T-cell (primary cell): Measurements from ENCODE around the gene LRRC40. TPM values are rescaled to one million over a fixed set of nuclear protein-coding genes. Genes with fewer than 3 reads are reported as not detected.
"Not testable (repeated sequence)": the region's sequence is repeated elsewhere in the genome, so short reads cannot be mapped to it uniquely, and the experiment has no call there.

Experiments used
- ATAC-seq, 4 experiments: fragments of 200-7000 bp in 3 of 4; fragments of 150-1000 bp in 1 of 4; cut with Tn5 transposase; replicated peaks in 1 of 4; 1 replicate in 3 of 4; 2 replicates in 1 of 4; pipeline ENCODE4 v1.10.0; 2021; ENCODE audit warnings: moderate library complexity in 3 of 4, mild to moderate bottlenecking in 2 of 4, moderate number of reproducible peaks in 1 of 4
- CTCF ChIA-PET, 2 donors: fragments of 300-600 bp; sonication (Branson Sonifier 250); formaldehyde crosslinking; loops; one replicate each; lab custom pipeline; 2022; ENCODE audit warnings: antibody characterized with exemption in 2 of 2; lab: Charles Lee
- POLR2A ChIA-PET, 2 donors: fragments of 300-600 bp; sonication (Branson Sonifier 250); formaldehyde crosslinking; loops; one replicate each; lab custom pipeline; 2022; ENCODE audit warnings: antibody characterized with exemption in 2 of 2; lab: Charles Lee
- DNase-seq, 35 experiments: peaks; one replicate each; pipeline versions ENCODE4 v3.0.0 to v3.0.0-alpha.2; 2013 to 2023
- H3K27ac ChIP-seq: one replicate; pipeline ENCODE4 v1.5.1; 2013; ENCODE audit warnings: low read length
- H3K27me3 ChIP-seq, 2 experiments: replicated peaks in 1 of 2; 1 replicate in 1 of 2; 2 replicates in 1 of 2; pipeline versions ENCODE4 v1.6.1 to v1.7.0; 2013; ENCODE audit warnings: low read length in 1 of 2, mixed read lengths in 1 of 2; ENCODE audit not compliant: control insufficient read depth in 2 of 2, insufficient read depth in 2 of 2; ENCODE audit errors: extremely low read depth in 1 of 2
- H3K36me3 ChIP-seq, 2 donors: 1 replicate in 1 of 2; 2 replicates in 1 of 2; pipeline versions ENCODE4 v1.6.1 to v1.7.0; 2013; ENCODE audit warnings: low read length in 1 of 2; ENCODE audit not compliant: control insufficient read depth in 2 of 2, insufficient read depth in 1 of 2; ENCODE audit errors: extremely low read depth in 1 of 2
- H3K4me1 ChIP-seq, 2 experiments: 1 replicate in 1 of 2; 2 replicates in 1 of 2; pipeline versions ENCODE4 v1.6.1 to v1.7.0; 2013; ENCODE audit warnings: low read length in 2 of 2, mixed read lengths in 1 of 2; ENCODE audit not compliant: insufficient read depth in 2 of 2, control insufficient read depth in 1 of 2; ENCODE audit errors: extremely low read depth in 1 of 2
- H3K4me3 ChIP-seq, 2 donors: 1 replicate in 1 of 2; 2 replicates in 1 of 2; pipeline versions ENCODE4 v1.5.1 to v1.7.0; 2013; ENCODE audit warnings: mild to moderate bottlenecking in 2 of 2, low read length in 1 of 2, moderate library complexity in 1 of 2; ENCODE audit not compliant: control insufficient read depth in 1 of 2; ENCODE audit errors: extremely low read depth in 1 of 2
- H3K9me3 ChIP-seq: 2 replicates; pipeline ENCODE4 v1.7.0; 2013
- H3K27ac Mint-ChIP-seq, 2 donors: one replicate each; pipeline ENCODE4 v1.8.0; 2020 to 2021; ENCODE audit warnings: mild to moderate bottlenecking in 2 of 2, mixed read lengths in 2 of 2
- H3K27me3 Mint-ChIP-seq, 2 donors: one replicate each; pipeline ENCODE4 v1.8.0; 2021 to 2022; ENCODE audit warnings: mixed read lengths in 2 of 2
- H3K36me3 Mint-ChIP-seq: one replicate; pipeline ENCODE4 v1.8.0; 2021; ENCODE audit warnings: mixed read lengths
- H3K4me1 Mint-ChIP-seq, 3 donors: one replicate each; pipeline ENCODE4 v1.8.0; 2020 to 2022; ENCODE audit warnings: mixed read lengths in 3 of 3, mild to moderate bottlenecking in 1 of 3
- H3K4me3 Mint-ChIP-seq, 3 donors: one replicate each; pipeline ENCODE4 v1.8.0; 2020 to 2022; ENCODE audit warnings: mild to moderate bottlenecking in 3 of 3, mixed read lengths in 3 of 3, moderate library complexity in 3 of 3
- H3K9me3 Mint-ChIP-seq, 3 donors: one replicate each; pipeline ENCODE4 v1.8.0; 2020 to 2022; ENCODE audit warnings: mixed read lengths in 3 of 3
- WGBS: methylation state at CpG from one replicate; pipeline ENCODE4 v1.1.5; 2013; ENCODE audit warnings: missing lambda C conversion rate; ENCODE audit not compliant: insufficient coverage; 5-methylcytosine and 5-hydroxymethylcytosine counted together
- total RNA-seq, 35 experiments: library from RNA in 6 of 35; stranded (reverse) in 6 of 35; fragments of 120-200 nt in 1 of 35; gene quantifications; one replicate each; pipeline versions ENCODE4 v1.2.1 to v1.2.4 and lab custom pipeline; 2013 to 2026

Gene LRRC40
- total RNA-seq, 5 donors from 2014 or later (not counting 1 experiment from before 2014, with no cell fraction given), result 9.7 to 11.3 (median 10.8) TPM

DNA sequence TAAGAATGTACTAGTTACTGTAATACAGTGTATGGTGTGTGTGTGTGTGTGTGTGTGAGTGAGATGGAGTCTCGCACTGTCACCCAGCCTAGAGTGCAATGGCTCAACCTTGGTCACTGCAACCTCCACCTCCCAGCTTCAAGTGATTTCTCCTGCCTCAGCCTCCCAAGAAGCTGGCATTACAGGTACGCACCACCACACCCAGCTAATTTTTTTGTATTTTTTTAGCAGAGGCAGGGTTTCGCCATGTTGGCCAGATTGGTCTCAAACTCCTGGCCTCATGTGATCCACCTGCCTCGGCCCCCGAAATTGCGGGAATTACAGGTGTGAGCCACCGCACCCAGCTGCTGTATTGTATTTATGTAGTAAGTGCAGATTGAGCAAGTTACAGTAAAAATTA, 2.9 kb upstream of the LRRC40 start:
- H3K27ac Mint-ChIP-seq, result no peak overlapping the region
- H3K27me3 ChIP-seq, result no peaks in the 10 kb centered on the region
- no peak overlapping the region for H3K4me3 ChIP-seq
- no peaks in the 10 kb centered on the region for H3K27me3 Mint-ChIP-seq
- POLR2A ChIA-PET, result interaction anchor here (0.8 to 2.5 kb wide), 3 partner anchors 9 to 13 kb away, joined by 3 to 21 read pairs (median 4); partner anchors contain the start of gene SRSF11 (in 1 of the 2)
- CTCF ChIA-PET, result interaction anchor here in 1 of 2 donors (0.9 kb wide), 1 partner anchor 13 kb away, joined by 8 read pairs; the partner anchor contains the start of gene SRSF11
- H3K9me3 ChIP-seq, result no peaks in the 10 kb centered on the region
- no peak for DNase-seq
- H3K9me3 Mint-ChIP-seq, result no peaks in the 10 kb centered on the region
- no peak overlapping the region for H3K4me3 Mint-ChIP-seq
- no peak overlapping the region for H3K27ac ChIP-seq
- H3K4me1 Mint-ChIP-seq, result peaks cover 59 to 78% (median 77%) of the 10 kb centered on the region in 3 donors
- H3K36me3 Mint-ChIP-seq, result peaks cover 8% of the 10 kb centered on the region
- no peak for ATAC-seq
- no CpG with 5 or more reads among the region's 7 CpGs for WGBS
- H3K36me3 ChIP-seq, result peaks cover 0 to 18% of the 10 kb centered on the region in 2 donors
- peaks cover 15 to 28% of the 10 kb centered on the region in 2 experiments for H3K4me1 ChIP-seq

DNA sequence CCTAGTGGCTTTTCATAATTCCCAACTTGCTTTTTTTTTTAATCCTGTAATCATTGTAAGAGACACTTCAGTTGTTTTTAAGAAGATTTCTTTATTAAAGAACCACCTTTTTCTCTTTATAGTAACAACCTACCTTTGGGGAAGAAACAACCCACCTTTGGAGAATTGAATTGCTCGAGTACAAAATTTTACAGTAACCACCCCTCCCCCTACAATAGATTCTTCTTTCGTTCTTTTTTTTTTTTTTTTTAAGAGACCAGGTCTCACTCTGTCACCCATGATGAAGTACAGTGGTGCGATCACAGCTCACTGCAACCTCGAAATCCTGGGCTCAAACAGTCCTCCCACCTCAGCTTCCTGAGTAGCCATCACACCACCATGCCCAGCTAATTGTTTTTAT, 2.1 kb upstream of the LRRC40 start:
- Histone ChIP-seq H3K4me1 (peaks cover 15 to 28% of the 10 kb centered on the region in 2 experiments), H3K27me3 (no peaks in the 10 kb centered on the region), H3K36me3 (peaks cover 0 to 18% of the 10 kb centered on the region in 2 donors), H3K27ac (no peak overlapping the region), H3K9me3 (no peaks in the 10 kb centered on the region), H3K4me3 (no peak overlapping the region)
- ATAC-seq (no peak), DNase-seq (no peak)
- CTCF ChIA-PET, result no interaction called here
- no CpG with 5 or more reads among the region's 4 CpGs for WGBS
- POLR2A ChIA-PET, result interaction anchor here in 1 of 2 donors (2.5 kb wide), 1 partner anchor 14 kb away, joined by 21 read pairs; the partner anchor contains the start of gene SRSF11
- peaks cover 6% of the 10 kb centered on the region for H3K36me3 Mint-ChIP-seq
- peak overlapping the region; percentile 21 to 97 (median 53) for H3K4me3 Mint-ChIP-seq
- no peaks in the 10 kb centered on the region for H3K9me3 Mint-ChIP-seq
- peaks cover 66 to 83% (median 81%) of the 10 kb centered on the region in 3 donors for H3K4me1 Mint-ChIP-seq
- H3K27me3 Mint-ChIP-seq, result no peaks in the 10 kb centered on the region
- H3K27ac Mint-ChIP-seq, result peak overlapping the region in 1 of 2 donors; percentile 39

DNA sequence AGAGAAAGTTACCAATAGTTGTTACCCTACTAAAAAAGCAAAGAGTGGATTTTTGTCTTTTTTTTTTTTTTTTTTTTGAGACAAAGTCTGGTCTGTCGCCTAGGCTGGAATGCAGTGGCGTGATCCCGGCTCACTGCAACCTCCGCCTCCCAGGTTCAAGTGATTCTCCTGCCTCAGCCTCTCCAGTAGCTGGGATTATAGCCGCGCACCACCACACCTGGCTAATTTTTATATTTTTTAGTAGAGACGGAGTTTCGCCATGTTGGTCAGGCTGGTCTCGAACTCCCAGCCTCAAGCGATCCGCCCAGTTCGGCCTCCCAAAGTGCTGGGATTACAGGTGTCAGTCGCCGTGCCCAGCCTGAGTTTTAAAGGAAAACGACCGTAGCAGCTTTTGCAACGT, 1.5 kb upstream of the LRRC40 start:
- H3K27me3 ChIP-seq, H3K27me3 Mint-ChIP-seq, H3K9me3 ChIP-seq, H3K9me3 Mint-ChIP-seq, H3K36me3 Mint-ChIP-seq, H3K4me3 ChIP-seq, ATAC-seq, DNase-seq: not testable (repeated sequence)
- peaks cover 73 to 88% (median 86%) of the 10 kb centered on the region in 3 donors for H3K4me1 Mint-ChIP-seq
- peak overlapping the region; percentile 98 to 99 for H3K27ac Mint-ChIP-seq
- H3K4me1 ChIP-seq, result peaks cover 15 to 28% of the 10 kb centered on the region in 2 experiments
- peak overlapping the region; percentile 95 for H3K27ac ChIP-seq
- WGBS, result 94% methylated on average over 13 of the region's 17 CpGs
- H3K4me3 Mint-ChIP-seq, result peak overlapping the region; percentile 93 to 98 (median 97)
- CTCF ChIA-PET, result interaction anchor here (0.6 to 2.0 kb wide), 6 partner anchors 10 to 874 kb away, joined by 3 to 13 read pairs (median 4); partner anchors contain the start of genes SRSF11 (in 1 of the 2) and ZRANB2 (in 1 of the 2)
- H3K36me3 ChIP-seq, result peaks cover 0 to 17% of the 10 kb centered on the region in 2 donors
- POLR2A ChIA-PET, result interaction anchor here (0.8 to 3.5 kb wide), 5 partner anchors 14 to 874 kb away, joined by 4 to 57 read pairs (median 5); partner anchors contain the start of genes SRSF11 (in 2 of the 2), ANKRD13C (in 1 of the 2) and ZRANB2 (in 1 of the 2)

GRCh38 chr1:70205071-70205433, 327 bp downstream of the LRRC40 start:
- peak in 1 of 4 experiments; percentile 1 for ATAC-seq
- H3K27me3 ChIP-seq, result no peaks in the 10 kb centered on the region
- Mint-ChIP-seq H3K9me3 (no peaks in the 10 kb centered on the region), H3K4me3 (peak overlapping the region; percentile 93 to 98 (median 97)), H3K4me1 (peaks cover 76 to 83% (median 80%) of the 10 kb centered on the region in 3 donors), H3K27me3 (no peaks in the 10 kb centered on the region), H3K27ac (peak overlapping the region; percentile 98 to 99), H3K36me3 (peaks cover 6% of the 10 kb centered on the region)
- WGBS, result under 1% methylated on average over 11 of the region's 11 CpGs
- DNase-seq, result no peak
- H3K4me1 ChIP-seq, result peaks cover 15 to 23% of the 10 kb centered on the region in 2 experiments
- peak overlapping the region; percentile 81 to 91 for H3K4me3 ChIP-seq
- CTCF ChIA-PET, result interaction anchor here in 1 of 2 donors (1.5 to 2.0 kb wide), 3 partner anchors 16 to 876 kb away, joined by 4 to 13 read pairs (median 6); partner anchors contain the start of genes ANKRD13C, SRSF11 and ZRANB2
- H3K27ac ChIP-seq, result peak overlapping the region; percentile 95
- peaks cover 0 to 9% of the 10 kb centered on the region in 2 donors for H3K36me3 ChIP-seq
- POLR2A ChIA-PET, result interaction anchor here in 1 of 2 donors (2.2 to 3.5 kb wide), 3 partner anchors 16 to 876 kb away, joined by 5 to 57 read pairs (median 13); partner anchors contain the start of genes CTH, SRSF11 and ZRANB2
- H3K9me3 ChIP-seq, result no peaks in the 10 kb centered on the region

DNA sequence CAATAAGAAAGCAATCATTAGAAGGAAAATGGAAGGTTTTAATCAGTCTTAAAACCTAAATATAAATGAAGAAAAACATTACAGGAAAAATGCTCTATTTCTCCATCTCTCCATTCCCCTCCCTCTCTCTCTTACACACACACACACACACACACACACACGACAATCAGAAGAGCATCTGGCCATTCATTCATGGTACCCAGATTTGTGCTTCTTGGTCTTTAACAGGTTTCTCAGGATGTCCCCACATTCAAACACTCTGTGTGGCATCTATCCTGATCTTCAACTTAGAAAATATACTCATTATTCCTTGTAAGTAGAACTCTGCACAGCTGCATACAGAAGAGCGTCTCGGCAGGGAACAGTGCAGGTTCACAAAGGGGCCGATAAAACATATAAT, 779 bp downstream of the LRRC40 start:
- ATAC-seq (no peak), DNase-seq (no peak)
- Mint-ChIP-seq H3K36me3 (peaks cover 6% of the 10 kb centered on the region), H3K27ac (peak overlapping the region; percentile 98 to 99), H3K9me3 (no peaks in the 10 kb centered on the region), H3K27me3 (no peaks in the 10 kb centered on the region), H3K4me1 (peaks cover 71 to 79% (median 76%) of the 10 kb centered on the region in 3 donors), H3K4me3 (peak overlapping the region; percentile 93 to 98 (median 97))
- peaks cover 0 to 9% of the 10 kb centered on the region in 2 donors for H3K36me3 ChIP-seq
- H3K4me3 ChIP-seq, result peak overlapping the region; percentile 81 to 91
- CTCF ChIA-PET, result interaction anchor here in 1 of 2 donors (1.7 to 2.0 kb wide), 2 partner anchors 16 to 876 kb away, joined by 6 to 13 read pairs; partner anchors contain the start of genes SRSF11 and ZRANB2
- 0% methylated on average over 2 of the region's 4 CpGs for WGBS
- POLR2A ChIA-PET, result interaction anchor here in 1 of 2 donors (2.2 to 3.5 kb wide), 3 partner anchors 17 to 876 kb away, joined by 5 to 57 read pairs (median 13); partner anchors contain the start of genes CTH, SRSF11 and ZRANB2
- H3K27me3 ChIP-seq, result no peaks in the 10 kb centered on the region
- peak overlapping the region; percentile 95 for H3K27ac ChIP-seq
- peaks cover 15 to 22% of the 10 kb centered on the region in 2 experiments for H3K4me1 ChIP-seq
- no peaks in the 10 kb centered on the region for H3K9me3 ChIP-seq

DNA sequence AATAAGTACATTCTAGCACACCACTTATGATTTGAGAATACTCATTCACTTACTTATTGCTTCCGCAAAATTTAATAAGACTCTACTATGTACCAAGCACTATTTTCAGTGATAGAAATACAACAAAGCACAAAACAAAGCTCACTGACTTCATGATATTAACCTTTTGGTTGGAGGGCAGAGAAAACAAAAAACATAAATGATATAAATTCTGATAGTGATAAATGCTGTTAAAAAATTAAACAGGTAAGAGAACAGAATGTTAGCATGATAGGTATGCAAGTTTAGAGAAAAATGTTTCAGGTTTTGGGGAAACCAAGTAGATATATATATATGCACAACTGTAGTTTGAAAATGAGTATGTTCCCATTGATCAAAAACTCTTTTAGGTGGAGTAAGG, 1.2 kb downstream of the LRRC40 start:
- DNase-seq (no peak), ATAC-seq (no peak)
- Mint-ChIP-seq H3K36me3 (peaks cover 6% of the 10 kb centered on the region), H3K27ac (no peak overlapping the region), H3K4me1 (peaks cover 67 to 74% (median 74%) of the 10 kb centered on the region in 3 donors), H3K9me3 (no peaks in the 10 kb centered on the region), H3K27me3 (no peaks in the 10 kb centered on the region), H3K4me3 (peak overlapping the region; percentile 93 to 98 (median 97))
- Histone ChIP-seq H3K27ac (no peak overlapping the region), H3K4me3 (no peak overlapping the region), H3K27me3 (no peaks in the 10 kb centered on the region), H3K36me3 (peaks cover 0 to 9% of the 10 kb centered on the region in 2 donors), H3K9me3 (no peaks in the 10 kb centered on the region), H3K4me1 (peaks cover 15 to 22% of the 10 kb centered on the region in 2 experiments)
- WGBS, result no CpG with 5 or more reads among the region's 1 CpG
- ChIA-PET CTCF (interaction anchor here in 1 of 2 donors (1.7 kb wide), 1 partner anchor 17 kb away, joined by 6 read pairs; the partner anchor contains the start of gene SRSF11), POLR2A (interaction anchor here in 1 of 2 donors (2.7 to 3.5 kb wide), 2 partner anchors 17 to 877 kb away, joined by 13 to 57 read pairs; partner anchors contain the start of genes SRSF11 and ZRANB2)
